NCI-H748 (cell line): ENCODE results near the gene KLB.
"Not testable (repeated sequence)": the region's sequence is repeated elsewhere in the genome, so short reads cannot be mapped to it uniquely, and the experiment has no call there.

Experiments used
- DNase-seq: peaks from one replicate; lab custom pipeline; 2025; ENCODE audit not compliant: unreplicated experiment; lab: John Stamatoyannopoulos, UW

Gene KLB

DNA sequence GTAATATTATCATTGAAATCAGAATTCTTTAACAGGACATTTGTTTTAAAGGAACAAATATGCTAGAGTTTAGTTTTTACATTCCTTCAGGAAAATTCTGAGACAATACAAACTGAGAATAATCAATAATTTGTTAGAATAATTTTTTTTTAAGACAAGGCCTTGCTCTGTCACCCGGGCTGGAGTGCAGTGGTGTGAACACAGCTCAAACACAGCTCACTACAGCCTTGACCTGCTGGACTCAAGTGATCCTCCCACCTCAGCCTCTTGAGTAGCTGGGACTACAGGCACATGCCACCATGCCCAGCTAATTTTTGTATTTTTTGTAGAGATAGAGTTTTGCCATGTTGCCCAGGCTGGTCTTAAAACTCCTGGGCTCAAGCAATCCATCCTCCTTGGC lies 18.6 kb downstream of the KLB start:
- not testable (repeated sequence) for DNase-seq

- DNase-seq: no peak
Observed at GRCh38 chr4:39426728-39427127, 20.0 kb downstream of the KLB start.

DNA sequence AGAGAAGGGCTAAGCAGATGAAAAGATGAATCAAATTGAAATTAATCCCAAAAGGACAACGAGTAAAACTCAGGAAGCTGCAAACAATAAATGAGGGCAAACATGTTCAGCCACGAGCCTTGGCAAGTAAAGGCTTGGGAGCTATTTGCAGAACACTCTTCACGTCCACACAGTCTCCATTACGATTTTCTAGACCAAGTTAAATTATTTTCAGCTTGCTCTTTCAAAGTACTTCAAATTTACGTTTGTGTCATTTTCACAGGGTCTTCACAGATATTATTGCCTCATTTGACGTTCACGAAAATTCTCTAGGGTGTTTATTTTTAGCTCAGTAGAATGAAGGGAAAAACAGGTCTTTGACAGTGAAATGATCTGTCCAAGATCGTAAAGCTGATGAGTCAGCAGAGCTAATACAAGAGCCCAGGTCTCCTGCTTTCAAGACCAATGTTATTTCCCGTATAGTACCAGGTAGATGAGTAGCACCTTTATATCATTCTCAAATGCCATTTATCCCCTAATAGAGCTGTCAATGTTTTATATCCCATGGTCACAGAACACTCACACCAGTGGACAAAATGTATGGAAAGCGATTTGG lies 20.9 kb downstream of the KLB start:
- DNase-seq: no peak

- no peak for DNase-seq
Observed at GRCh38 chr4:39429476-39430334, 23.0 kb downstream of the KLB start.

GRCh38 chr4:39433878-39434492 lies 27.3 kb downstream of the KLB start:
- no peak for DNase-seq

DNA sequence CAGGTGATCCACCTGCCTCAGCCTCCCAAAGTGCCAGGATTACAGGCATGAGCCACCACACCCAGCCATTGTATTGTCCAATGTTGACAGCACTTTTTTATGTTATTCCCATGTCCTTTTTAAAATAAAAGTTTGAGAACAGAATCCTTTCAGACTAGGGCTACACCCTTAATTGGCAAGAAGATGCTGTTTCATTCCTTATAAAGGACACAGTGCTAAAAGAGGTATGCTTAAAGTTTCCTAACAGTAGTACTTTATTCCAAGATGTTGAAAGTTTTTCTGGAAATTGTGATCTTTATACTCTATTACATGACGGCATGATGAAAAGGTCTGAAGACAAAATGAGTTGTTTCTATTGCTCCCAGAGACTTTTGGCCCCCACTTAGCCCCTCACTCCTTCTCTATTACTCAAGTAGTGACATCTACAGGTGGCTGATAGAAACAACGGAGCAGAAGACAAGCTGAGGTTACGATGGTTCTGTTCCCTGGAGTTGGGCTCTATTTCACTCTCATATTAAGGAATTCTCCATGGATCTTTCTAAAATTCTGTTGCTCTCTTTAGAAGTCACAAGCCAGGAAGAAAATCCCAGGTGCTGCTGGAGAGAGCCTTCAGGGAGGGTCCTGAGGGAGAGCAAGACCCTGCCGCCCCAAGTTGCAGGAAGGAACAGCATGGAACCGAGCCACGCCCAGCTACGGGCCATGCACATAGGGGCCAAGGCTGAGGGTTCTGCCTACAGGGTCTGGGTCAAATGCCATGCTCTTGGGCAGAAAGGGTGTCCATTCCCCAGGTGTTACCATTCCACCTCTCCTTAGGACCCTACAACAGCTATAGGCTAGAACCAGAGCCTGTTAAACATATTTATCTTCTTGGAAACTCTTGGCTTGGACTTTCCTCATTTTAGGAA lies 29.2 kb downstream of the KLB start:
- DNase-seq: no peak

- no peak for DNase-seq
Observed at GRCh38 chr4:39441593-39441992, 34.9 kb downstream of the KLB start.

- no peak for DNase-seq
Observed at GRCh38 chr4:39442998-39443397, 36.3 kb downstream of the KLB start.

GRCh38 chr4:39446483-39446841 lies 39.7 kb downstream of the KLB start:
- no peak for DNase-seq

DNA sequence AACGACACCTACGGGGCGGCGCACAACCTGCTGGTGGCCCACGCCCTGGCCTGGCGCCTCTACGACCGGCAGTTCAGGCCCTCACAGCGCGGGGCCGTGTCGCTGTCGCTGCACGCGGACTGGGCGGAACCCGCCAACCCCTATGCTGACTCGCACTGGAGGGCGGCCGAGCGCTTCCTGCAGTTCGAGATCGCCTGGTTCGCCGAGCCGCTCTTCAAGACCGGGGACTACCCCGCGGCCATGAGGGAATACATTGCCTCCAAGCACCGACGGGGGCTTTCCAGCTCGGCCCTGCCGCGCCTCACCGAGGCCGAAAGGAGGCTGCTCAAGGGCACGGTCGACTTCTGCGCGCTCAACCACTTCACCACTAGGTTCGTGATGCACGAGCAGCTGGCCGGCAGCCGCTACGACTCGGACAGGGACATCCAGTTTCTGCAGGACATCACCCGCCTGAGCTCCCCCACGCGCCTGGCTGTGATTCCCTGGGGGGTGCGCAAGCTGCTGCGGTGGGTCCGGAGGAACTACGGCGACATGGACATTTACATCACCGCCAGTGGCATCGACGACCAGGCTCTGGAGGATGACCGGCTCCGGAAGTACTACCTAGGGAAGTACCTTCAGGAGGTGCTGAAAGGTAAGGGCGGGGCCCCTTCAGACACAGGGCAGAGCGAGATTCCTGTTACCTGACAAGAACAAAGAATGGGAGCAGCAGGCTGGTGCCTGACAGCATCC lies 40.3 kb downstream of the KLB start:
- peak; percentile 66 for DNase-seq

- DNase-seq: no peak
Observed at GRCh38 chr4:39450618-39451017, 43.9 kb downstream of the KLB start.

DNA sequence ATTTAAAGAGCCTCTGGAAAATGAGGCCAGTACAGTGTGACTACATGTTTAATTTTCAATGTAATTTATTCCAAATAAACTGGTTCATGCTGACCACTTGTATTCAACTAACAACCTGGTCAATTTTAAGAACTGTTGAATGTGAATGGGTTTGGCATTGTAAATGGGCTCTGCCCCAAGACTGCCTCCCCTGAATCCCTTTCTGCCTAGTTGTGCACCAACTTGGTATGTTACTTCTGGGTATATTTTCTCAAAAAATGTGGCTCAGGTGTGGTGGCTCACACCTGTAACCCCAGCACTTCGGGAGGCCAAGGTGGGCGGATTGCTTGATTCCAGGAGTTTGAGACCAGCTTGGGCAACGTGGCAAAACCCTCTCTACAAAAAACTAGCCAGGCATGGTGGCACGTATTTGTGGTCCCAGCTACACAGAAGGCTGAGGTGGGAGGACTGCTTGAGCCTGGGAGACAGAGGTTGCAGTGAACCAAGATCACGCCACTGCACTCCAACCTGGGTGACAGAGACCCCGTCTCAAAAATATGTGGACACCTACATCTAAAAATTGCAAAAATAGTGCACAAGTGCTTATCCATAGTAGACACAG lies 44.8 kb downstream of the KLB start:
- DNase-seq: no peak

DNA sequence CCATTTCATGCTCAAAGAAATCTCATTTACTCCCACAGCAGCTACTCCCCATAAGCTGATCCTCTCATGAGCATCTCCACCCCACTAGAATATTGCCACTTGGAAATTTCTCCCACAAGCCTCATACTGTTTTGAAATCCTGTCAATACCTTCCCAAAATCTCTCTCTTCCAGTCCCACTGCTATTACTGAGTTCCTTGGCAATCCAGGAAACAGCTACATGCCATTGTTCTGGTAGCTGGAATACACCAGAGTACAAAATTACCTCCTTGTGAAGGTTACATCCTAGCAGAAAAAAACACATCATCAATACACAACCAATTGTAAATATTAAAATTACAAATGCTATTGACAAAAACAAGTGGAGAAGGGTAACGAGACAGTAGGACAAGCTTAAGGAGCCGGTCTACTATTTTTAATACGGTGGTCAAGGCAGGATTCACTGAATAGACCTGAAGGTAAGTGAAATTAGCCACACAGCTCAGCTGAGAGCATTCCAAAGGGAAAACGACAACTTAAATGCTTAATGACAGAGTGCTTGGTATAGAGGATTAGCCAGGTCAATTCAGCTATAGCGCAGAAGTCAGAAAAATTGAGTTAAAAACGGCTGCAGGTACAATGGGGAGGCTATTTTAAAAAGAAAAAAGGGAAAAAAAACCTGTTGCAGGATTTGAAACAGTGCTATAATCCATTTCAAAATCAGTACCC lies 45.6 kb downstream of the KLB start:
- DNase-seq: no peak

GRCh38 chr4:39452860-39453587 lies 46.3 kb downstream of the KLB start:
- DNase-seq: no peak

DNA sequence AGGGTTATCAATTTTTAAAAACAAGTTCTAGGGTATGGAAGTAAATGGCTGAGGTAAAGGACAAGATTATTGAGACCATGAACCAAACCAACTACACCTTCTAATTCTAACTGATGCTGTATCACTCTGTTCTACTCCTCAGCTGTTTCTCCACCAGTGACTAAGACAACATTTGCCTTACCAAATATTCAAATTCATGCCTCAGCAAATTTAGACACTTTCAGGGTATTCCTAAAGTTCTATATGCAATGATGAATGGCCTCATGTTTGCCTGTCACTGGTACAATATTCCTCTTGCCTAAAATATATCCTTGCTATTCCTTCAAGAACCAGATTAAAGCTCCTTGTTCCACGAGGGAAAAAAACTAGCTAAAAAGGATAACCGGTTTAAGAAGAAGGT lies 47.0 kb downstream of the KLB start:
- DNase-seq: no peak

GRCh38 chr4:39455486-39455885 lies 48.8 kb downstream of the KLB start:
- no peak for DNase-seq

DNA sequence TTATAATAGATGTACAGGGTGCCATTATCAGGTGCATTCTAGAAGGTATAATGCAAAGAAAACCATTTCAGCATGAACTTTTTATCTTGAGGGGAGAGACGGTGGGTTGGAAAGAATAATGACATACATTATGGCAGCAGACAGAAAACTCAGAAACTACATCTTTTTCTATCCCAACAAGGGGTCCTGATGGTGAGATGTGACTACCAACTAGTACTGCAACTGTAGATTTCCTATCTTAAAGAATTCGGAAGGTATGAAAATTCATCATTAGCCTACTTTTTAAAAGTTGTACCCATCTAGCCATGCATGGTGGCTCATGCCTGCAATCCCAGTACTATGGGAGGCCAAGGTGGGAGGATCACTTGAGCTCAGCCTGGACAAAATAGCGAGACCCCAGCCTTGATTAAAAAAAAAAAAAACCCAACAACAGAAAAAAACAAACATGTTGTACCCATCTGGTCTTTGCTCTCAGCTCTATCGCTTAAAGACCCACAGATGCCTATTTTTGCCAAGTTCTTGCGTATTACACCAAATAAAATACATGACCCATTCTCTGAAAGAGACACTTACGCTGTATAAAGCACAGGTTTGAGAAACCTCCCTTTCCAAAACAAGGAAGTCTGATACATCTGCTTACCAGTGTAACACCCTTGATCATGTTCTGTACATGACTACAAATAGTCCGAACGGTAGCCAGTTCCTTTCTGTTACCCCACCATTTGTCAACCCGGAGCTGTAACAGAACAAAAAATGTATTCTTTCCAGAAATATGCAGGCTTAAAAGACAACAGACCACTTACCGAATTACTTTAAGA lies 50.4 kb downstream of the KLB start:
- DNase-seq: no peak

GRCh38 chr4:39458161-39458504 lies 51.4 kb downstream of the KLB start:
- not testable (repeated sequence) for DNase-seq
